ENCODE results near the gene STUB1.
"Not testable (repeated sequence)": the region's sequence is repeated elsewhere in the genome, so short reads cannot be mapped to it uniquely, and the experiment has no call there.

The STUB1 gene

GRCh38 chr16:710500-711075 lies 30.4 kb downstream of the STUB1 start:
- no peak overlapping the region for H3K27ac ChIP-seq
- TF ChIP-seq ZFX (IDR thresholded peaks at IDR 0.05), result no peak
- TF ChIP-seq, protein P1, sequence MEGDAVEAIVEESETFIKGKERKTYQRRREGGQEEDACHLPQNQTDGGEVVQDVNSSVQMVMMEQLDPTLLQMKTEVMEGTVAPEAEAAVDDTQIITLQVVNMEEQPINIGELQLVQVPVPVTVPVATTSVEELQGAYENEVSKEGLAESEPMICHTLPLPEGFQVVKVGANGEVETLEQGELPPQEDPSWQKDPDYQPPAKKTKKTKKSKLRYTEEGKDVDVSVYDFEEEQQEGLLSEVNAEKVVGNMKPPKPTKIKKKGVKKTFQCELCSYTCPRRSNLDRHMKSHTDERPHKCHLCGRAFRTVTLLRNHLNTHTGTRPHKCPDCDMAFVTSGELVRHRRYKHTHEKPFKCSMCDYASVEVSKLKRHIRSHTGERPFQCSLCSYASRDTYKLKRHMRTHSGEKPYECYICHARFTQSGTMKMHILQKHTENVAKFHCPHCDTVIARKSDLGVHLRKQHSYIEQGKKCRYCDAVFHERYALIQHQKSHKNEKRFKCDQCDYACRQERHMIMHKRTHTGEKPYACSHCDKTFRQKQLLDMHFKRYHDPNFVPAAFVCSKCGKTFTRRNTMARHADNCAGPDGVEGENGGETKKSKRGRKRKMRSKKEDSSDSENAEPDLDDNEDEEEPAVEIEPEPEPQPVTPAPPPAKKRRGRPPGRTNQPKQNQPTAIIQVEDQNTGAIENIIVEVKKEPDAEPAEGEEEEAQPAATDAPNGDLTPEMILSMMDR (conservative IDR thresholded peaks at IDR 0.05), result no peak

- TF ChIP-seq, protein P1 (conservative IDR thresholded peaks at IDR 0.05), result no peak
- no peak for TF ChIP-seq ZFX (IDR thresholded peaks at IDR 0.05)
- no peak overlapping the region for H3K27ac ChIP-seq
These were observed 30.9 kb downstream of the STUB1 start for GRCh38 chr16:711084-711483.

DNA sequence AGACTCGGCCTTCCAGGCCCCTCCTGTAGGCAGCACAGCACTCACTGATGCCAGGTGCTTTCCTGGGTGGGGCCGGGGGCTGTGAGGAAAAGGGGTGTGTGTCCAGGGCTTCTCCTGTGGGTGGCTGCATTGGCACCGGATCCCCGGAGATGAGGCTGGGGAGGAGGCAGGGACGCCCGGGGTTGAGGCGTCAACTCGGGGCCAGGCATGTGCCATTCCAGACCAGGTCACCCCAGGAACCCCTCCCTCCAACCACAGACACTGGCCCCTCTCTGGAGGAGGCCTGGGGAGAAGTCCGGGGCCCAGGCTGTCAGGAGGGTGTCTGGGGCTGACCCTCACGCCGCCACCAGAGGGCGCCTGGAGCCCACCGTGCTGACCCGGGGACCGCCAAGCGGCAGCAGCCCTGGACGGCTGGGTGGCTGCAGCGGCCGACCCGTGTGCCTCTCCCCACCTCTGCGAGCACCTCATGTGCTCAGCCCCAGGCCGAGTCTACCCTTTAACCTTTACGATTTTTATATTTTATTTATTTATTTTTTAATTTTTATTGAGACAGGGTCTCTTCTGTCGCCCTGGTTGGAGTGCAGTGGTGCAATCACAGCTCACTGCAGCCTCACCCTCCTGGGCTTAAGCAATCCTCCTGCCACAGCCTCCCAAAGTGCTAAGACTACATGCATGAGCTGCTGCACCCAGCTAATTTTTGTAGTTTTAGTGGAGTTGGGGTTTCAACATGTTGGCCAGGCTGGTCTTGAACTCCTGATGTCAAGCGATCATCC lies 31.5 kb downstream of the STUB1 start:
- no peak for TF ChIP-seq ZFX (IDR thresholded peaks at IDR 0.05)
- TF ChIP-seq, protein P1 (conservative IDR thresholded peaks at IDR 0.05), result peak; percentile 92
- no peak overlapping the region for H3K27ac ChIP-seq

DNA sequence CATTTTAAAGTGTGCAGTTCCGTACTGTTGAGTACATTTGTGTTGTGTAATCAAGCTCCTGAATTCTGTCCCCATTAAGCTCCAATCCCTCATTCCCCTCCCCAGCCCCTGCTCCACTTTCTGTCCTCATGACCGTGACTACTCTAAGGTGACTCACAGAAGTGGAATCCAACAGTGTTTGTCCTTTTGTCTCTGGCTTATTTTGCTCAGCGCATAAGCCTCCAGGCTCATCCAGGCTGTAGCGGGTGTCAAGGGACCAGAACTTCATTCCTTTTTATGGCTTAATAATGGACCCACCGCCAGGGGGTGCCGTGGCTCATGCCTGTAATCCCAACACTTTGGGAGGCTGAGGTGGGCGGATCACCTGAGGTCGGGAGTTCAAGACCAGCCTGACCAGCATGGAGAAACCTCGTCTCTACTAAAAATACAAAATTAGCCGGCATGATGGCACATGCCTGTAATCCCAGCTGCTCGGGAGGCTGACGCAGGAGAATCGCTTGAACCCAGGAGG lies 32.6 kb downstream of the STUB1 start:
- H3K27ac ChIP-seq, result not testable (repeated sequence)
- TF ChIP-seq, protein P1 (conservative IDR thresholded peaks at IDR 0.05), result peak; percentile 48

- TF ChIP-seq, protein P1 (conservative IDR thresholded peaks at IDR 0.05), result no peak
- no peak for TF ChIP-seq ZFX (IDR thresholded peaks at IDR 0.05)
- H3K27ac ChIP-seq, result peak overlapping the region; percentile 82
These were observed 33.9 kb downstream of the STUB1 start for GRCh38 chr16:714079-714478.

- TF ChIP-seq ZFX (IDR thresholded peaks at IDR 0.05), result no peak
- TF ChIP-seq, protein P1 (conservative IDR thresholded peaks at IDR 0.05), result no peak
- H3K27ac ChIP-seq, result peak within 1 kb of the TSS; percentile 82
These were observed 34.6 kb downstream of the STUB1 start, which contains the start of gene METRN for GRCh38 chr16:714558-715476. Gene METRN, plus strand, starts transcription at chr16:715118. Its CDS starts 172 bp downstream, at chr16:715290.

All from C4-2B (cell line).